Stimulated activated CD8-positive, alpha-beta memory T cell treated with anti-CD3 and anti-CD28 coated beads, Interleukin-2, amount 100 ng/mL, for 1 hour (primary cell): ENCODE results near the gene ATXN7L1.

Source experiments
- DNase-seq, 2 donors: peaks; one replicate each; pipeline ENCODE4 v3.0.0-alpha.2; 2020; ENCODE audit warnings: low read depth in 2 of 2

The ATXN7L1 gene

GRCh38 chr7:105674200-105674920, 202.0 kb downstream of the ATXN7L1 start:
- no peak for DNase-seq

GRCh38 chr7:105673367-105674084, 202.9 kb downstream of the ATXN7L1 start:
- no peak for DNase-seq

GRCh38 chr7:105672801-105673200, 203.6 kb downstream of the ATXN7L1 start:
- DNase-seq = no peak

GRCh38 chr7:105666324-105666723, 210.1 kb downstream of the ATXN7L1 start:
- DNase-seq = no peak

GRCh38 chr7:105665684-105666083, 210.7 kb downstream of the ATXN7L1 start:
- no peak for DNase-seq

- DNase-seq = no peak
Observed at GRCh38 chr7:105664816-105665525, 211.4 kb downstream of the ATXN7L1 start.

GRCh38 chr7:105662998-105663397, 213.4 kb downstream of the ATXN7L1 start:
- DNase-seq = no peak

GRCh38 chr7:105661625-105662024, 214.8 kb downstream of the ATXN7L1 start:
- DNase-seq = no peak

GRCh38 chr7:105656922-105657521, 219.4 kb downstream of the ATXN7L1 start:
- peak; percentile 32 to 46 for DNase-seq

GRCh38 chr7:105655500-105656380, 220.7 kb downstream of the ATXN7L1 start:
- DNase-seq = no peak

GRCh38 chr7:105655067-105655466, 221.3 kb downstream of the ATXN7L1 start:
- no peak for DNase-seq

- DNase-seq = no peak
Observed at GRCh38 chr7:105654095-105654686, 222.2 kb downstream of the ATXN7L1 start.

- DNase-seq = no peak
Observed at GRCh38 chr7:105653441-105654005, 222.9 kb downstream of the ATXN7L1 start.

- peak; percentile 15 to 33 for DNase-seq
Observed at GRCh38 chr7:105652359-105652993, 223.9 kb downstream of the ATXN7L1 start.

GRCh38 chr7:105651798-105652197, 224.6 kb downstream of the ATXN7L1 start:
- DNase-seq = no peak

GRCh38 chr7:105650382-105650970, 225.9 kb downstream of the ATXN7L1 start:
- DNase-seq = no peak

- no peak for DNase-seq
Observed at GRCh38 chr7:105649727-105650381, 226.5 kb downstream of the ATXN7L1 start.

- no peak for DNase-seq
Observed at GRCh38 chr7:105648561-105649401, 227.6 kb downstream of the ATXN7L1 start.
